Endothelial cell of umbilical vein (primary cell): ENCODE data around the gene CA4.

Experiments used
- FOS ChIP-seq: IDR thresholded peaks from 2 replicates; pipeline ENCODE4 v1.6.1; 2011; ENCODE audit warnings: mild to moderate bottlenecking, low read length, moderate library complexity, borderline replicate concordance; ENCODE audit not compliant: insufficient read depth
- TF ChIP-seq, protein P1 (sequence below), 2 donors: IDR thresholded peaks; 1 replicate in 1 of 2; 2 replicates in 1 of 2; pipeline ENCODE4 v1.5.1; 2011; ENCODE audit warnings: low read length in 2 of 2, mild to moderate bottlenecking in 2 of 2, moderate library complexity in 2 of 2, control low read depth in 1 of 2, inconsistent platforms in 1 of 2, low read depth in 1 of 2; ENCODE audit not compliant: insufficient read depth in 1 of 2; ENCODE audit errors: extremely low read depth in 1 of 2

DNA sequence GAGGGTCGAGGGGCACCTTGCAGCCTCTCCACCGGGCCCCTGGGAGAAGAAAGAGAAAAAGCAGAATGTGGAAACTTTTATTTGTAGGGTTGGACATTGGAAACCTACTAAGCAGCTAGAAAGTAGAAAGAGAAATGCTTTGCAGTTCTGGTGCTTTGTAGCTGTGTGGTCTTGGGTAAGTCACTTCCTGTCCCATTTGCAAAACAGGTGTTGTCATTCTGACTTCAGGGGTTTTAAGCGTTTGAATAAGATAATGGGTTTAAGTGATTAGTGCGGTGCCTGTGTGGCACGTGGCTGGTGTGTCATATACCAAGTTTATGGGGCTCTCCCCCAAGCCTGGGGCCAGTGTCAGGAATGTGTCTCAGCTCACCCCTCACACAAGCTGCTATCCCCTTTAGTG, 1.6 kb downstream of the CA4 start:
- TF ChIP-seq, protein P1, sequence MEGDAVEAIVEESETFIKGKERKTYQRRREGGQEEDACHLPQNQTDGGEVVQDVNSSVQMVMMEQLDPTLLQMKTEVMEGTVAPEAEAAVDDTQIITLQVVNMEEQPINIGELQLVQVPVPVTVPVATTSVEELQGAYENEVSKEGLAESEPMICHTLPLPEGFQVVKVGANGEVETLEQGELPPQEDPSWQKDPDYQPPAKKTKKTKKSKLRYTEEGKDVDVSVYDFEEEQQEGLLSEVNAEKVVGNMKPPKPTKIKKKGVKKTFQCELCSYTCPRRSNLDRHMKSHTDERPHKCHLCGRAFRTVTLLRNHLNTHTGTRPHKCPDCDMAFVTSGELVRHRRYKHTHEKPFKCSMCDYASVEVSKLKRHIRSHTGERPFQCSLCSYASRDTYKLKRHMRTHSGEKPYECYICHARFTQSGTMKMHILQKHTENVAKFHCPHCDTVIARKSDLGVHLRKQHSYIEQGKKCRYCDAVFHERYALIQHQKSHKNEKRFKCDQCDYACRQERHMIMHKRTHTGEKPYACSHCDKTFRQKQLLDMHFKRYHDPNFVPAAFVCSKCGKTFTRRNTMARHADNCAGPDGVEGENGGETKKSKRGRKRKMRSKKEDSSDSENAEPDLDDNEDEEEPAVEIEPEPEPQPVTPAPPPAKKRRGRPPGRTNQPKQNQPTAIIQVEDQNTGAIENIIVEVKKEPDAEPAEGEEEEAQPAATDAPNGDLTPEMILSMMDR (IDR thresholded peaks at IDR 0.05; ENCODE audit: extremely low read depth in 1 of 2, insufficient read depth in 1 of 2, low read depth in 1 of 2, low read length in 2 of 2) = no peak
- TF ChIP-seq FOS = no peak
